Mucosa of descending colon (tissue), 3 donors: ENCODE results near the gene ANKK1. TPM values are rescaled to one million over a fixed set of nuclear protein-coding genes. Genes with fewer than 3 reads are reported as not detected.

Experiments
- ATAC-seq: fragments of 200-7000 bp; cut with Tn5 transposase; one replicate; pipeline ENCODE4 v1.9.1; 2020; ENCODE audit warnings: mild to moderate bottlenecking, moderate library complexity
- DNase-seq, 3 donors: peaks; one replicate each; pipeline ENCODE4 v3.0.0-alpha.2; 2020
- H3K36me3 ChIP-seq: fragments of 200-600 bp; one replicate; pipeline ENCODE4 v1.8.0; 2021; ENCODE audit warnings: low read depth, mild to moderate bottlenecking
- H3K4me1 ChIP-seq: fragments of 200-600 bp; one replicate; pipeline ENCODE4 v1.8.0; 2021; ENCODE audit warnings: low read depth, mild to moderate bottlenecking
- H3K4me3 ChIP-seq: fragments of 200-600 bp; one replicate; pipeline ENCODE4 v1.8.0; 2021; ENCODE audit warnings: mild to moderate bottlenecking
- H3K9me3 ChIP-seq: fragments of 200-600 bp; one replicate; pipeline ENCODE4 v1.8.0; 2021; ENCODE audit warnings: mild to moderate bottlenecking
- CTCF ChIP-seq: fragments of 200-600 bp; IDR thresholded peaks from one replicate; pipeline ENCODE4 v1.8.0; 2022; ENCODE audit warnings: antibody characterized with exemption, mild to moderate bottlenecking
- intact Hi-C, 2 donors: fragments of 100-400 bp; cut with DNase I in 1 of 2; cut with micrococcal nuclease in 1 of 2; formaldehyde crosslinking; loops; one replicate each; pipeline versions ENCODE4 v1.11.0 to v1.11.1; 2022; cut with DNase I, micrococcal nuclease
- microRNA-seq: library from miRNA; unstranded; fragments of <30 nt; microRNA quantifications from one replicate; pipeline ENCODE4, GENCODE V29; 2019
- total RNA-seq, 3 donors: library from RNA; stranded (reverse); fragmentation: NEBNext Ultra II Directional in 2 of 3; extraction: Animal tissue kit (Norgen Biotek cat#: 25700) in 2 of 3; gene quantifications; one replicate each; pipeline versions ENCODE4 v1.2.1 to v1.2.4, GENCODE V29; 2021 to 2023
- donor health status: DM: no; HTN: no; CAD: no; lungs with moderate emphysema.
- donor health status: DM: no; HTN: no; CAD: no.
- donor health status: DM: no; HTN: yes; CAD: no.

Gene ANKK1
- total RNA-seq, 3 donors from 2014 or later = 0.19 to 0.28 (median 0.26) TPM

- DNase-seq (no peak), ATAC-seq (no peak)
- no peaks in the 10 kb centered on the region for H3K36me3 ChIP-seq
- no peak for TF ChIP-seq CTCF
- no peaks in the 10 kb centered on the region for H3K4me1 ChIP-seq
- H3K9me3 ChIP-seq = no peaks in the 10 kb centered on the region
- H3K4me3 ChIP-seq = no peak overlapping the region
- intact Hi-C loops = no loop called here
These were observed 60.2 kb downstream of the ANKK1 start for GRCh38 chr11:113447621-113448315.

GRCh38 chr11:113448316-113448677 lies 60.7 kb downstream of the ANKK1 start:
- DNase-seq (no peak), ATAC-seq (no peak)
- Histone ChIP-seq H3K36me3 (no peaks in the 10 kb centered on the region), H3K4me1 (no peaks in the 10 kb centered on the region), H3K9me3 (no peaks in the 10 kb centered on the region), H3K4me3 (no peak overlapping the region)
- intact Hi-C loops = no loop called here
- TF ChIP-seq CTCF = no peak

- no peak for TF ChIP-seq CTCF
- no peak overlapping the region for H3K4me3 ChIP-seq
- intact Hi-C loops = no loop called here
- no peak for ATAC-seq
- DNase-seq = no peak
- no peaks in the 10 kb centered on the region for H3K4me1 ChIP-seq
- no peaks in the 10 kb centered on the region for H3K36me3 ChIP-seq
- no peaks in the 10 kb centered on the region for H3K9me3 ChIP-seq
These were observed 62.2 kb downstream of the ANKK1 start for GRCh38 chr11:113449743-113450142.

Small RNA genes lying within 50 kb of the gene (microRNA-seq; reads per million reads assigned to microRNA genes)
- not detected for gene MIR4301

Other genes starting within 250 kb of the ANKK1 start
- gene TTC12, start 73.2 kb upstream of the ANKK1 start, total RNA-seq = 10 to 100 TPM; 13.5 to 20.7 (median 16.6) TPM
- under 1 TPM; 0.22 to 0.41 (median 0.39) TPM for gene DRD2, start 87.6 kb downstream of the ANKK1 start, total RNA-seq